HL-60 (cell line): ENCODE data around the gene NUDT6.

Experiments
- DNase-seq, 2 experiments: peaks; one replicate each; pipeline ENCODE4 v3.0.0-alpha.2; 2010 to 2020; ENCODE audit warnings: low read depth in 1 of 2, low spot score in 1 of 2
- H3K27ac ChIP-seq: fragments of 250-450 bp; sonication (Bioruptor Pico); replicated peaks from 2 replicates; pipeline ENCODE4 v1.5.1; 2020; ENCODE audit warnings: mild to moderate bottlenecking, moderate library complexity
- H3K27me3 ChIP-seq: fragments of 250-450 bp; sonication (Bioruptor Pico); 2 replicates; pipeline ENCODE4 v1.5.1; 2021; ENCODE audit warnings: mild to moderate bottlenecking, moderate library complexity; ENCODE audit not compliant: insufficient read depth, poor library complexity, severe bottlenecking
- H3K4me3 ChIP-seq: replicated peaks from 2 replicates; pipeline ENCODE4 v1.5.1; 2011; ENCODE audit warnings: mild to moderate bottlenecking, control low read depth, low read length; ENCODE audit not compliant: insufficient read depth
- GABPA ChIP-seq: IDR thresholded peaks from 2 replicates; pipeline ENCODE4 v1.6.1; 2012; ENCODE audit warnings: low read depth
- POLR2AphosphoS5 ChIP-seq: IDR thresholded peaks from 2 replicates; pipeline ENCODE4 v1.6.1; 2012; ENCODE audit warnings: low read depth
- SPI1 ChIP-seq: IDR thresholded peaks from 2 replicates; pipeline ENCODE4 v1.6.1; 2012; ENCODE audit warnings: low read depth, mild to moderate bottlenecking, borderline replicate concordance
- TF ChIP-seq, protein P1 (sequence below): IDR thresholded peaks from one replicate; pipeline ENCODE4 v1.5.1; 2011; ENCODE audit warnings: low read length, control low read depth, inconsistent platforms; ENCODE audit not compliant: insufficient read depth
- TF ChIP-seq, protein P2 (sequence below): IDR thresholded peaks from 2 replicates; pipeline ENCODE4 v1.6.1; 2012; ENCODE audit warnings: low read depth; ENCODE audit not compliant: insufficient replicate concordance

Gene NUDT6

DNA sequence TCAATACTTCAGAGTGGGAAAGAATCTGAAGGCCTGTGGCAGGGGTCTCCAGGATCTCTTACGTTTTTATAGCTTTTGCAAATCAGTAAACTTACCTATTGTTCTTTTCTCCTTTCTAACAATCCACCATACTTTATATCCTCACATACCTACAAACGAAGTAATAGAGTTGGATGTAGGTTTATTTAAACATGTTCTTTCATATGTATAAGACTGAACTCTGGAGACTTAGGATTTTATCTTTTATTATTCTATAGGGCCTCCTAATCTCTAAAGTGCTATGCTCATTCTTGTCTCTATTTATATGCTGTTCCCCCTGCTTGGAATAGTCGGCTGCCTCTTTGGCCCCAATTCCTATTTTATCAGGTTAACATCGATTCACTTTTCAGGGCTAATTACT, 43.8 kb upstream of the NUDT6 start:
- no peak overlapping the region for H3K27ac ChIP-seq
- TF ChIP-seq, protein P1, sequence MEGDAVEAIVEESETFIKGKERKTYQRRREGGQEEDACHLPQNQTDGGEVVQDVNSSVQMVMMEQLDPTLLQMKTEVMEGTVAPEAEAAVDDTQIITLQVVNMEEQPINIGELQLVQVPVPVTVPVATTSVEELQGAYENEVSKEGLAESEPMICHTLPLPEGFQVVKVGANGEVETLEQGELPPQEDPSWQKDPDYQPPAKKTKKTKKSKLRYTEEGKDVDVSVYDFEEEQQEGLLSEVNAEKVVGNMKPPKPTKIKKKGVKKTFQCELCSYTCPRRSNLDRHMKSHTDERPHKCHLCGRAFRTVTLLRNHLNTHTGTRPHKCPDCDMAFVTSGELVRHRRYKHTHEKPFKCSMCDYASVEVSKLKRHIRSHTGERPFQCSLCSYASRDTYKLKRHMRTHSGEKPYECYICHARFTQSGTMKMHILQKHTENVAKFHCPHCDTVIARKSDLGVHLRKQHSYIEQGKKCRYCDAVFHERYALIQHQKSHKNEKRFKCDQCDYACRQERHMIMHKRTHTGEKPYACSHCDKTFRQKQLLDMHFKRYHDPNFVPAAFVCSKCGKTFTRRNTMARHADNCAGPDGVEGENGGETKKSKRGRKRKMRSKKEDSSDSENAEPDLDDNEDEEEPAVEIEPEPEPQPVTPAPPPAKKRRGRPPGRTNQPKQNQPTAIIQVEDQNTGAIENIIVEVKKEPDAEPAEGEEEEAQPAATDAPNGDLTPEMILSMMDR = no peak
- TF ChIP-seq, protein P2, sequence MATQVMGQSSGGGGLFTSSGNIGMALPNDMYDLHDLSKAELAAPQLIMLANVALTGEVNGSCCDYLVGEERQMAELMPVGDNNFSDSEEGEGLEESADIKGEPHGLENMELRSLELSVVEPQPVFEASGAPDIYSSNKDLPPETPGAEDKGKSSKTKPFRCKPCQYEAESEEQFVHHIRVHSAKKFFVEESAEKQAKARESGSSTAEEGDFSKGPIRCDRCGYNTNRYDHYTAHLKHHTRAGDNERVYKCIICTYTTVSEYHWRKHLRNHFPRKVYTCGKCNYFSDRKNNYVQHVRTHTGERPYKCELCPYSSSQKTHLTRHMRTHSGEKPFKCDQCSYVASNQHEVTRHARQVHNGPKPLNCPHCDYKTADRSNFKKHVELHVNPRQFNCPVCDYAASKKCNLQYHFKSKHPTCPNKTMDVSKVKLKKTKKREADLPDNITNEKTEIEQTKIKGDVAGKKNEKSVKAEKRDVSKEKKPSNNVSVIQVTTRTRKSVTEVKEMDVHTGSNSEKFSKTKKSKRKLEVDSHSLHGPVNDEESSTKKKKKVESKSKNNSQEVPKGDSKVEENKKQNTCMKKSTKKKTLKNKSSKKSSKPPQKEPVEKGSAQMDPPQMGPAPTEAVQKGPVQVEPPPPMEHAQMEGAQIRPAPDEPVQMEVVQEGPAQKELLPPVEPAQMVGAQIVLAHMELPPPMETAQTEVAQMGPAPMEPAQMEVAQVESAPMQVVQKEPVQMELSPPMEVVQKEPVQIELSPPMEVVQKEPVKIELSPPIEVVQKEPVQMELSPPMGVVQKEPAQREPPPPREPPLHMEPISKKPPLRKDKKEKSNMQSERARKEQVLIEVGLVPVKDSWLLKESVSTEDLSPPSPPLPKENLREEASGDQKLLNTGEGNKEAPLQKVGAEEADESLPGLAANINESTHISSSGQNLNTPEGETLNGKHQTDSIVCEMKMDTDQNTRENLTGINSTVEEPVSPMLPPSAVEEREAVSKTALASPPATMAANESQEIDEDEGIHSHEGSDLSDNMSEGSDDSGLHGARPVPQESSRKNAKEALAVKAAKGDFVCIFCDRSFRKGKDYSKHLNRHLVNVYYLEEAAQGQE = no peak
- TF ChIP-seq GABPA = no peak
- TF ChIP-seq POLR2AphosphoS5 = no peak
- no peak for TF ChIP-seq SPI1
- no peak for DNase-seq

DNA sequence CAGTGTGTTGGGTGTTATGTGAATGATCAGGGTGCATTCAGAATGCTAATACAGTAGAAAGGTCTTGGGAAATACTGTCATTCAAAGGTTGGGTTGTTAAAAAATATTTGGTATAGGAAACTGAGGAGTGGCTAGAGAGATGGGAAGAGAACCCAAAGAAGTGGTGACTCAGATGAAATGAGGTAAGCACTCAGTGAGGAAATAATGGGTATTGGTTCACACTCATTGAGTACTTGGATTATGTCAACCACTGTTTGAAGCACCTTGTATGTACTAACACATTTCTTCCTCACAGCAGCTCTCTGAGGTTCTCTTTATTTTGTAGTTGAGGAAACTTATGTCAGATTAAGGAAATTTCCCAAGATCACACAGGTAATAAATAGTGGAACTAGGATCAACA, 40.8 kb upstream of the NUDT6 start:
- peak; percentile 62 to 64 for DNase-seq

More for the DNA sequence above, 43.8 kb upstream of the NUDT6 start:
- Histone ChIP-seq H3K27me3 (no peaks in the 10 kb centered on the region), H3K4me3 (no peak overlapping the region)

DNA sequence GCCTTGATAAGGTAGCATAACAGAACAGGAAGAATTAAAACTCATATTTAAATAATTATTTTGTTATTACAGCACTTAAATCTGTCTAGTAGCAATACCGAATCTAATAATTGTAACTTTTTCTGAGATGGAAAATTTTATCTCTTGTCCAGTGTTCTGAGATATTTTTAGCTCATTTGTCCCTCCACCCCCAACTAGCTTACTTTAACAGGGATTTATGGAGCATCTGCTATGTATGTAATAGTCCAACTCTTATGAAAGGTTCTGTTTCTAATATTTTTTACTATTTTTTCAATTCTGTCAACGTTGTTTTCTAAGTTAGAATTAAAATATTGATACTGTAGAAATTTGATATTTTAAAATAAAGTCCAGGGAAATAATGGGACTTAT, 38.2 kb upstream of the NUDT6 start:
- Histone ChIP-seq H3K4me3 (no peak overlapping the region), H3K27me3 (no peaks in the 10 kb centered on the region), H3K27ac (no peak overlapping the region)
- DNase-seq = no peak
- TF ChIP-seq, protein P2 = no peak
- TF ChIP-seq POLR2AphosphoS5 = no peak
- no peak for TF ChIP-seq SPI1
- TF ChIP-seq GABPA = no peak
- TF ChIP-seq, protein P1 = no peak

More for the DNA sequence above, 40.8 kb upstream of the NUDT6 start:
- H3K27me3 ChIP-seq = no peaks in the 10 kb centered on the region
- TF ChIP-seq GABPA (no peak), POLR2AphosphoS5 (no peak), SPI1 (no peak)
- TF ChIP-seq, protein P1 = no peak
- TF ChIP-seq, protein P2 = no peak
- peak overlapping the region; percentile 29 for H3K27ac ChIP-seq
- H3K4me3 ChIP-seq = no peak overlapping the region
